ENCODE data around the gene HDAC4.

The HDAC4 gene

DNA sequence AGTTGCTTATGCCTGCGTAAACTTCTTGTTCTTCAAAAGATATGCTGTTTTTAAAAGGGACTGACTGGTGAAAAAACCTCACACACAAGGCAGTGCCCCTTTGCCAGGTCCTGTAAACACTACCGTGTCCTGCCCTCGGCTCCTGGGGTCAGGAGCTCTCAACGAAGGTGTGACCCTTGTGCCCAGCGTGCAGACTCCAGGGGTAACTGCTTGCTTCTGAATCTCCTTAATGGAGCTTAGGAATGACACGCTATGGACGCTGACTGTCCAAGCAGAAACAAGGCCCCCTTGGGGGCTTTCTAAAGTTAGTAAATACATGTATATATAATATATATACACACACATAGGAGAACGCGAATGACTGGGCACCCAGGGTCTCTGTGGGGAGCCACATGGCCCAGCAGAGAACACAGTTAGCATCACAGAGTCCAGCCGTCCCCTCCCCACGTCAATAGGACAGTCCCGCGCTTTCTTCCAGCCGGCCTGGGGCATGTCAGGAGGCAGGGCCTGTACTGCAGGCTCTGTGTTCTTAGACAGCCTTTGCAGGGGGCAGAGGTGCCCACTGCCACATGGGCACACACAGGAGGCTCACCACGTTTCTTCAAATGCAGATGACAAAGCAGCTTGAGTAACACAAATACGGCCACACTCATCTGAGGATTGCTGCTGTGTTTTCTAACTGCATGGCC lies 96.1 kb downstream of the HDAC4 start:
- Histone ChIP-seq H3K36me3 (replicated peaks) (no peaks in the 10 kb centered on the region), H3K27ac (no peak overlapping the region), H3K27me3 (replicated peaks) (no peaks in the 10 kb centered on the region), H3K4me3 (ENCODE audit: low read depth, low read length) (no peak overlapping the region)
- TF ChIP-seq, protein P1, sequence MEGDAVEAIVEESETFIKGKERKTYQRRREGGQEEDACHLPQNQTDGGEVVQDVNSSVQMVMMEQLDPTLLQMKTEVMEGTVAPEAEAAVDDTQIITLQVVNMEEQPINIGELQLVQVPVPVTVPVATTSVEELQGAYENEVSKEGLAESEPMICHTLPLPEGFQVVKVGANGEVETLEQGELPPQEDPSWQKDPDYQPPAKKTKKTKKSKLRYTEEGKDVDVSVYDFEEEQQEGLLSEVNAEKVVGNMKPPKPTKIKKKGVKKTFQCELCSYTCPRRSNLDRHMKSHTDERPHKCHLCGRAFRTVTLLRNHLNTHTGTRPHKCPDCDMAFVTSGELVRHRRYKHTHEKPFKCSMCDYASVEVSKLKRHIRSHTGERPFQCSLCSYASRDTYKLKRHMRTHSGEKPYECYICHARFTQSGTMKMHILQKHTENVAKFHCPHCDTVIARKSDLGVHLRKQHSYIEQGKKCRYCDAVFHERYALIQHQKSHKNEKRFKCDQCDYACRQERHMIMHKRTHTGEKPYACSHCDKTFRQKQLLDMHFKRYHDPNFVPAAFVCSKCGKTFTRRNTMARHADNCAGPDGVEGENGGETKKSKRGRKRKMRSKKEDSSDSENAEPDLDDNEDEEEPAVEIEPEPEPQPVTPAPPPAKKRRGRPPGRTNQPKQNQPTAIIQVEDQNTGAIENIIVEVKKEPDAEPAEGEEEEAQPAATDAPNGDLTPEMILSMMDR (IDR thresholded peaks at IDR 0.05; ENCODE audit: low read depth, low read length, missing control alignments) = no peak
- in situ Hi-C loops (cut with HindIII; ENCODE audit: low pct_ligation_motif_present, low sequenced_read_pairs) = no loop called here
- no peak for DNase-seq

DNA sequence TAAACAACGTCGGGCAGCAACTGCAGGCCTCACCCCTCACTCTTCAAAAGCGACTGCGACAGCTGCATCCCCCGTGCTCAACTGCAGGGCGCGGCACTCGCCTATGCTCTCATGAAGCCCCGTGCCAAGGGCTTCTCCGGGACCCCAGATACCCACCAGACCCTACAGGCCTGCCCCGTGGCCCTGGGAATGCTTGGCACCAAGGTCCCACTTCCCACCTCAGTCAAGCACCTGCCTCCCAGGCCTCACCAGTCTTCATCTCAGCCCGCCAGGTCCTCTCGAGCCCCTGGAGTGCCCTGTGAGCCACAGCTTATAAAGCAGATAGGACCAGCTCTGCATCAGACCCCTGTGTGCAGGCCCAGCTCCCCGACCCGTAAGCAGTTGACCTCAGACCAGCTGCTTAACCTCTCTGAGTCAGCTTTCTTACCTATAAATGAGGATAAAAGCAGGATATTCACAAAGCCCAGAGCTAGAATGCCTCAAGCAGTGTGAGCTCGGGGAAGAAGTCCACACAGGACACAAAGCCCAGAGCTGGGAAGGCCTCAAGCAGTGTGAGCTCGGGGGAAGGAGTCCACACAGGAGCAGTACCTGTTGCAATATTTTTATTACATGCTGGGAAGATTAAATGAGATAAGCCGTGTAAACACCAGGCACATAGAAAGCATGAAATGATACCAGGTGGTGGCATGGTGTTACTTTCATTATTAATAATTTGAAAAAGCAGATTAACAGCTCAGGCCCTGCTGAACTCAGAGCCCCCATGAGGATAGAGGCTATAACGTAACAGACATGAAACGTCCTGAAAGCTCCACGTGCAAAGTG lies 96.9 kb downstream of the HDAC4 start:
- DNase-seq = no peak
- H3K27ac ChIP-seq = no peak overlapping the region
- in situ Hi-C loops (cut with HindIII; ENCODE audit: low pct_ligation_motif_present, low sequenced_read_pairs) = no loop called here

GRCh38 chr2:239302808-239303557 lies 97.8 kb downstream of the HDAC4 start:
- no peak overlapping the region for H3K4me3 ChIP-seq (ENCODE audit: low read depth, low read length)
- no peak overlapping the region for H3K27ac ChIP-seq
- no peaks in the 10 kb centered on the region for H3K36me3 ChIP-seq (replicated peaks)
- DNase-seq = no peak
- TF ChIP-seq, protein P1 (IDR thresholded peaks at IDR 0.05; ENCODE audit: low read depth, low read length, missing control alignments) = no peak
- in situ Hi-C loops (cut with HindIII; ENCODE audit: low pct_ligation_motif_present, low sequenced_read_pairs) = no loop called here
- no peaks in the 10 kb centered on the region for H3K27me3 ChIP-seq (replicated peaks)

More for the DNA sequence above, 96.9 kb downstream of the HDAC4 start:
- H3K27me3 ChIP-seq (replicated peaks) = no peaks in the 10 kb centered on the region
- no peak overlapping the region for H3K4me3 ChIP-seq (ENCODE audit: low read depth, low read length)
- H3K36me3 ChIP-seq (replicated peaks) = no peaks in the 10 kb centered on the region
- TF ChIP-seq, protein P1 (IDR thresholded peaks at IDR 0.05; ENCODE audit: low read depth, low read length, missing control alignments) = no peak

GRCh38 chr2:239302083-239302807 lies 98.6 kb downstream of the HDAC4 start:
- H3K27me3 ChIP-seq (replicated peaks) = no peaks in the 10 kb centered on the region
- in situ Hi-C loops (cut with HindIII; ENCODE audit: low pct_ligation_motif_present, low sequenced_read_pairs) = no loop called here
- no peaks in the 10 kb centered on the region for H3K36me3 ChIP-seq (replicated peaks)
- H3K27ac ChIP-seq = no peak overlapping the region
- H3K4me3 ChIP-seq (ENCODE audit: low read depth, low read length) = no peak overlapping the region
- TF ChIP-seq, protein P1 (IDR thresholded peaks at IDR 0.05; ENCODE audit: low read depth, low read length, missing control alignments) = no peak
- no peak for DNase-seq

DNA sequence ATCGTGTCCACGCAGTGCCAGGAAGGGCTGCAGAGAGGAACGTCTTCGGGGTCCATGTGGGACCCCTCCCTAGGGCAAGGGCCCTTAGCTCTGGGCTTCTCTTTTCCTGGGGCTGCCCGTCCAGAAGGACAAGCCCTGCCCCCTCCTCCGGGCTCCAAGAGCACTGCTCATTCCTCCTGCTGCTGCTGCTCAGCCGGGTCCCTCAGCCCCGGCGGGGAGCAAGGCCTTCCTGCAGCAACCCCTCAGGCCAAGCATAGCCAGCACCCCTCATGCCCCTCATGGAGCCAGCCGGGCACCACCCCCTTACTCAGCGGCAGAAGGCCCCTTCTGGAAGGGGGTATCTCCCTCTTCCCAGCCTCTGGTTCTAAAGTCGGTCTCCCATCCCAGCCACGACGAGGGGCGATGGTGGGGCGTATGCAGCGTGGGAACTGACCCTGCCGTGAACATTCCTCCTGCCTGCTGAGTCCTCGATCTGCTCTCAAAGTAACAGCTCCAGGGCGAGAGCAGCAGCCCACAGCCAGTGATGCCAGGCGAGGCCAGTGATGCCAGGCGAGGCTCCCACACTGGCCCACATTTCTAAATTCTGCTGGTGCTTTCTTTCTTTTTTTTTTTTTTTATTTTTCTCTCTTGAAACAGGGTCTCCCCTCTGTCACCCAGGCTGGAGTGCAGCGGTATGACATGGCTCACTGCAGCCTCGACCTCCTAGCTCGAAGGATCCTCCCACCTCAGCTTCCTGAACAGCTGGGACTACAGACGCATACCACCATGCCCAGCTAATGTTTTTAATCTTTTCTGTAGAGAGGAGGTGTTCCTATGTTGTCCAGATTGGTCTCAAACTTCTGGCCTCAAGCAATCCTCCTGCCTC lies 99.7 kb downstream of the HDAC4 start:
- H3K27ac ChIP-seq = no peak overlapping the region
- in situ Hi-C loops (cut with HindIII; ENCODE audit: low pct_ligation_motif_present, low sequenced_read_pairs) = no loop called here
- H3K36me3 ChIP-seq (replicated peaks) = no peaks in the 10 kb centered on the region
- TF ChIP-seq, protein P1 (IDR thresholded peaks at IDR 0.05; ENCODE audit: low read depth, low read length, missing control alignments) = no peak
- no peaks in the 10 kb centered on the region for H3K27me3 ChIP-seq (replicated peaks)
- no peak for DNase-seq
- no peak overlapping the region for H3K4me3 ChIP-seq (ENCODE audit: low read depth, low read length)
